ENCODE measurements around the gene PCDH8.
A peak's percentile ranks its signal among the peaks of the same experiment; 100 is the strongest.

The PCDH8 gene, protein sequence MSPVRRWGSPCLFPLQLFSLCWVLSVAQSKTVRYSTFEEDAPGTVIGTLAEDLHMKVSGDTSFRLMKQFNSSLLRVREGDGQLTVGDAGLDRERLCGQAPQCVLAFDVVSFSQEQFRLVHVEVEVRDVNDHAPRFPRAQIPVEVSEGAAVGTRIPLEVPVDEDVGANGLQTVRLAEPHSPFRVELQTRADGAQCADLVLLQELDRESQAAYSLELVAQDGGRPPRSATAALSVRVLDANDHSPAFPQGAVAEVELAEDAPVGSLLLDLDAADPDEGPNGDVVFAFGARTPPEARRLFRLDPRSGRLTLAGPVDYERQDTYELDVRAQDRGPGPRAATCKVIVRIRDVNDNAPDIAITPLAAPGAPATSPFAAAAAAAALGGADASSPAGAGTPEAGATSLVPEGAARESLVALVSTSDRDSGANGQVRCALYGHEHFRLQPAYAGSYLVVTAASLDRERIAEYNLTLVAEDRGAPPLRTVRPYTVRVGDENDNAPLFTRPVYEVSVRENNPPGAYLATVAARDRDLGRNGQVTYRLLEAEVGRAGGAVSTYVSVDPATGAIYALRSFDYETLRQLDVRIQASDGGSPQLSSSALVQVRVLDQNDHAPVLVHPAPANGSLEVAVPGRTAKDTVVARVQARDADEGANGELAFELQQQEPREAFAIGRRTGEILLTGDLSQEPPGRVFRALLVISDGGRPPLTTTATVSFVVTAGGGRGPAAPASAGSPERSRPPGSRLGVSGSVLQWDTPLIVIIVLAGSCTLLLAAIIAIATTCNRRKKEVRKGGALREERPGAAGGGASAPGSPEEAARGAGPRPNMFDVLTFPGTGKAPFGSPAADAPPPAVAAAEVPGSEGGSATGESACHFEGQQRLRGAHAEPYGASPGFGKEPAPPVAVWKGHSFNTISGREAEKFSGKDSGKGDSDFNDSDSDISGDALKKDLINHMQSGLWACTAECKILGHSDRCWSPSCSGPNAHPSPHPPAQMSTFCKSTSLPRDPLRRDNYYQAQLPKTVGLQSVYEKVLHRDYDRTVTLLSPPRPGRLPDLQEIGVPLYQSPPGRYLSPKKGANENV

DNA sequence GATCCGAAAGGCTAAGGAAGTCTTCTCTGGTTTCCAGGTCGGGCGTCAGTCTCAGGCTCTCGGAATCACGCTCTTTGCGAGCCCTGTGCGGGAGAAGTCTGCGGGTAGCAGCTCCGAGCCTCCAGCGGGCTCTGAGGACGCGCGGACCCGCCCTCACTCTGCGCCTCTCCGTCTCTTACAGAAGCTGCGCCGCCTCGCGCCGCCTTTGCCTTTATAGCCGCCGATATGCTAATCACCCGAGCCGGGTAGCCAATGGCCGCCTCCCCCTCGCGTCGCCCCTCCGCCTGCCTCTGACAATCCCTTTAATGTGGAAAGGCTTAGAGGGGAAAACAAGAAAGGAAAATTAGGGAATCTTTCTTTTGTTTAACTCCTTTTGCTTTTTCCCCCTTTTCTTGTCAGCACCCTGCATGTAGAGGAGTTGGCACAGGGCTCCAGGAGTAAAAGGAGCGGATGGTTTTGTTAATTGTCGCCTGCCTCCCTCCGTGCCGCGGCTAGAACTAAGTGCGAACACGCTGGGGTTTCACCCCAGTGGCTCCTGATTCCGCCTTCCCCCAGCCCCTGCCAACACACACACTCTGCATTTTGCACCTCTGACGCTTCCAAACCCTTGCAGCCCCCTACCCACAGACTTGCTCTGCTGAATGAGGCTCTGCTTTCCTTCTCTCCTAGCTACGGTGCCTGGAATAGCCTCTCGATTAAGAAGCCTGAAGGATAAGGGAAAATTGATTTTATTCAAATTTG lies at the start of gene PCDH8:
TSS of gene PCDH8 (minus strand) at position 186 of the 741 bp plus-strand sequence. CDS start 204 bp downstream, outside the sequence.
- Mint-ChIP-seq H3K4me3 (peak within 1 kb of the TSS; percentile 63), H3K27me3 (ENCODE audit: low read depth) (peaks cover 66% of the 10 kb centered on the region), H3K27ac (peak within 1 kb of the TSS; percentile 62), H3K4me1 (ENCODE audit: low read depth) (peaks cover 17% of the 10 kb centered on the region), H3K36me3 (ENCODE audit: low read depth) (peaks cover 5% of the 10 kb centered on the region), H3K9me3 (no peaks in the 10 kb centered on the region)
- no peak for DNase-seq (ENCODE audit: low spot score)

DNA sequence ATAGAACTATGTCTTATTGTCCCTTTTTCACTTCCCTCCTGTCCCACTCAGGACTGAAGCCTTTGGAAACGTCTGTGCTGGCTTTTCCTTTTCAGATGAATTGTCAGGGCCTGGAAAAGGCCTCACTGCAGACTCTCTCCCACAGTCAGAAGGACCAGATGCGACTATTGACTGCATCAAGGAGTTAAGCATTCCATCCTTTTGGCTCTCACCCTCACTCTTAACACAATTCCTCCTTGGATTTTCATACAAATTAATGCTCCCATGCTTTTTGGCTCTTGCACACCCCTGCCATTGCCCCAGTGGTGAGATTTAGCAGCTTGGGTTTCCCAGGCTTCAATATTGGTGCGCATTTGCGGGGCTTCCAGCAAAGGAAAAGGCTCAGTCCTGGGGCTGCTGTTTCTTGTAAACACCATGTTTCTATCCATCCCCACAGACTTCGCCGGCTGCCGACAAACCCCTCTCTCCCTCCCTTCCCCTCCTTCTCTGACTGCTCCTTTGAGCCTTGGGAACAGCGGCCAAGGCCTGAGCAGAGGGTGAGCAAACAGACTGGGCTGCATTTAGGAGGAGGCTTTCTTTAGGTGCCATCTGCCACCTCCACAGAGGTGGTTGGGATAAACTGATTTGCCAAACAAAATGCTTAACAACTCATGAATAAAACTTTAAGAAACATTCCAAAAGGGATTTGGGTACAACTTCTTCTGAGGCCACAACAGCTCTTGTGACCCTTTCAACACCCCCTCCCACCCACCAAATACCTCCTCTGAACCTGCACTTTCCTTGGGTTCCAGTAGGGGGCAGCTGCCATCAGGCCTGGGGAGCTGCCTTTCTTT lies 48.6 kb upstream of the PCDH8 start:
- no peak overlapping the region for H3K27ac Mint-ChIP-seq
- no peaks in the 10 kb centered on the region for H3K4me1 Mint-ChIP-seq (ENCODE audit: low read depth)
- H3K27me3 Mint-ChIP-seq (ENCODE audit: low read depth), result peaks cover 5% of the 10 kb centered on the region
- no peak overlapping the region for H3K4me3 Mint-ChIP-seq
- no peak for DNase-seq (ENCODE audit: low spot score)
- no peaks in the 10 kb centered on the region for H3K36me3 Mint-ChIP-seq (ENCODE audit: low read depth)
- H3K9me3 Mint-ChIP-seq, result no peaks in the 10 kb centered on the region

DNA sequence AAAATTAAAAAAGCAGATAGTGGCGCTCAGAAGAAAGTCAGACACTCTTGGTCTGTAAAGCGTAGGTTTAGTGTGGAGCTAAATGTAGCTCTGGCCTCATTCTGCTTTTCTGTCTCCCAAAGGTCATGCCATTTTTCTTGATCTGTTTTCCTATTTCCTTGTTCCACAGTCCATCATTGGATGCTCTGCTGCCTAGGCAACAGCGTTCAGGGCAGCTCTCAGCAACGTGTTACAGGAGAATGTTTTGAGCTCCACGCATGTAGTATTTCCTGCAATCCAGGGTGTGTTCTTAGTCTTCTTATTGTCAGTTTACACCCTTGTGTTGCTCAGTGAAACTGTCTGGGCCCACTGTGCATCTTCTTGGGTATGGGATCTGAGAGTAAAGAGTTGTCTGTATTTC lies 46.0 kb upstream of the PCDH8 start:
- Mint-ChIP-seq H3K9me3 (no peaks in the 10 kb centered on the region), H3K4me3 (no peak overlapping the region), H3K36me3 (ENCODE audit: low read depth) (no peaks in the 10 kb centered on the region), H3K27ac (no peak overlapping the region), H3K27me3 (ENCODE audit: low read depth) (peaks cover 5% of the 10 kb centered on the region), H3K4me1 (ENCODE audit: low read depth) (no peaks in the 10 kb centered on the region)
- no peak for DNase-seq (ENCODE audit: low spot score)

DNA sequence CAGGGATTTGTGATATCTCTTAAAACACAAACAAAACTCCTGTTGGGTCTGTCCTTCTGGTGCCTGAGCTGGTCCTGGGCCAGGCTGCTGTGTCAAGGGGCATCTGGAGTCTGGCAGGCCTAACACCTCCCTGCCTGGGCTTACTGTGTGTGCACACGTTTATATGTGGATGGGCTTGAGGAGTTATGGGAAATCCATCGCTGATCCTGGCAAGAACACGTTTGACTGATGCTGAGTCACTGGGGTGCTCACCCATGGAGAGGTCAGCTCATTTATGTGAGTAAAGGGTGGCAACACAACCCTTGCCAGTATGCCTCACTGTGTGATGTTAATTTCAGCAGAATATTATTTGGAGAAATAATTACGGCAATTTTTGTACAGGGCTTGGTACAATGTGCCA lies 44.5 kb upstream of the PCDH8 start:
- Mint-ChIP-seq H3K4me3 (no peak overlapping the region), H3K27ac (no peak overlapping the region)

DNA sequence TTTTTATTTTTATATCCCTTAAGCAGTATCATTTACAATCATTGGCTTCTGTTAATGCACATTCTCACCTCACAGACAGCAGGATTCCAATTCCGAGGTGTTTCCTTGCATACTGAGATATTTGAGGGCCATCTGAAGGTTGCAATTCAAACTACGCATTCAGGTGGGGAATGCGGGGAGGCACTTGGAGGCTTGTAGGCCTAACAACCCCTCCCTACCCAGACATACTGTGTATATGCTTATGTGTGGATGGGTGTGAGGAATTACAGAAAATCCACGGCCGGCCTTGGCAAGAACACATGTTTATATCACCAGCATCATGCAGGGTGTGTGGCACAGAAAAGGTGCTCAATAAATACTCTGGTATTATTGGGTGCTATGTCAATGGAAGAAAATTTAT lies 43.3 kb upstream of the PCDH8 start:
- no peak overlapping the region for H3K4me3 Mint-ChIP-seq

More for the DNA sequence above, 44.5 kb upstream of the PCDH8 start:
- peaks cover 5% of the 10 kb centered on the region for H3K27me3 Mint-ChIP-seq (ENCODE audit: low read depth)
- no peaks in the 10 kb centered on the region for H3K4me1 Mint-ChIP-seq (ENCODE audit: low read depth)
- no peak for DNase-seq (ENCODE audit: low spot score)
- H3K9me3 Mint-ChIP-seq, result no peaks in the 10 kb centered on the region
- H3K36me3 Mint-ChIP-seq (ENCODE audit: low read depth), result no peaks in the 10 kb centered on the region

DNA sequence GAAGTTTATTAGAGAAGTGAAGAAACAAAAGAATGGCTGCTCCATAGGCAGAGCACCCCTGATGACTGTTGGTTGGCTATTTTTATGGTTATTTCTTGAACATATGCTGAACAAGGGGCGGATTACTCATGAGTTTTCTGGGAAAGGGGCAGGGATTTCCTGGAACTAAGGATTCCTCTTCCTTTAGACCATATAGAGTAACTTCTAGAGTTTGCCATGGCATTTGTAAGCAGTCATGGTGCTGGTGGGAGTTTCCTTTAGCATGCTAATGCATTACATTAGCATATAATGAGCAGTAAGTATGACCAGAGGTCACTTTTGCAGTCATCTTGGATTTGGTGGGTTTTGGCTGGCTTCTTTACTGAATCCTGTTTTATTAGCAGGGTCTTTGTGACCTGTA lies 38.7 kb upstream of the PCDH8 start:
- H3K27me3 Mint-ChIP-seq (ENCODE audit: low read depth), result peaks cover 2% of the 10 kb centered on the region
- no peaks in the 10 kb centered on the region for H3K4me1 Mint-ChIP-seq (ENCODE audit: low read depth)
- no peaks in the 10 kb centered on the region for H3K36me3 Mint-ChIP-seq (ENCODE audit: low read depth)
- H3K4me3 Mint-ChIP-seq, result no peak overlapping the region
- no peak overlapping the region for H3K27ac Mint-ChIP-seq
- no peaks in the 10 kb centered on the region for H3K9me3 Mint-ChIP-seq
- no peak for DNase-seq (ENCODE audit: low spot score)

More for the DNA sequence above, 43.3 kb upstream of the PCDH8 start:
- no peak for DNase-seq (ENCODE audit: low spot score)
- no peaks in the 10 kb centered on the region for H3K4me1 Mint-ChIP-seq (ENCODE audit: low read depth)
- peaks cover 5% of the 10 kb centered on the region for H3K27me3 Mint-ChIP-seq (ENCODE audit: low read depth)
- H3K27ac Mint-ChIP-seq, result no peak overlapping the region
- no peaks in the 10 kb centered on the region for H3K9me3 Mint-ChIP-seq
- no peaks in the 10 kb centered on the region for H3K36me3 Mint-ChIP-seq (ENCODE audit: low read depth)

DNA sequence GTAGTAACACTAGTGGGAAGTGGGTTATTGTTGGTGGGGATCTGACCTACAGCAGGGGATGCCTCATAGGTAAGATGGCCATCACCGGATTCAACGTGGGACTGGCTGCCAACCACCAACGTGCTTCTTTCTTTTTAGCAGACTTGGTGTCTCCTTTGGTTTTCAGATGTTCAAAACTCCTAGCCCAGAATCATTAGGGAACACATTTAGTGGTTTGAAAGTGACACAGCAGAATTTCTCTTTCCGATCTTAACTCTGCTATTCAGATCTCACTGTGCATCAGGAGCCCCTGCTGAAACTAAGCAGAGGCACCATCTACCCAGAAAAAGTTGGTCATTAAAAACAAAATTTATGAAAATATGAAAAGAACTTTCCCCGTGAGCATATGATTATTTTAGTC lies 36.7 kb upstream of the PCDH8 start:
- Mint-ChIP-seq H3K27me3 (ENCODE audit: low read depth) (peaks cover 3% of the 10 kb centered on the region), H3K4me1 (ENCODE audit: low read depth) (no peaks in the 10 kb centered on the region), H3K36me3 (ENCODE audit: low read depth) (no peaks in the 10 kb centered on the region), H3K4me3 (no peak overlapping the region), H3K9me3 (no peaks in the 10 kb centered on the region), H3K27ac (no peak overlapping the region)
- no peak for DNase-seq (ENCODE audit: low spot score)

DNA sequence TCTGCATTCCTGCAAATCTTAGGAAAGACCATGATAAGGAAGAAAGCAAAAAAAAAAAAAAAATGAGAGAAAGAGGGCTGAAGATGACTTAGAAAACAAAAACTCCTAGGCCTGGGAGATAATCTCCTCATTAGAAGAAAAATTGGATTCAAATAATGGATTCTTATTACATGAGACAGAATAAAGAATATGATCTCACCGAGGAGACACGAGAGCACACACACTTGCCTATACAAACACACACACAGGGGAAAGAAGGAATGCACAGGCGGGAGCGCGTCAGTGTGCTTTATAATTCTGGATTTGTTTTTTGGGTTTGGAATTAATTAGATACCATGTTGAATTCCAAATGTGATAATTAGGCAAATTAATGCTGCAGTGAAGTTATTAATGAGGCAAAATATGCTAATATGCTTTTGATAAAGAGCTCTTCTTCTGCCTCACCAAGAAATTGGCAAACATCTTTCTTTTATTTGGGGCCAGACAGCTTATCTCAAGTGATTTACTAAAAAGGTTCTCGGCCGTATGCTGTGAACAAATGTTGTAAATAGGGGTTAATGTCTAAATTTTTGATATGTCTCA lies 36.1 kb upstream of the PCDH8 start:
- H3K27ac Mint-ChIP-seq, result no peak overlapping the region
- no peaks in the 10 kb centered on the region for H3K9me3 Mint-ChIP-seq
- peaks cover 3% of the 10 kb centered on the region for H3K27me3 Mint-ChIP-seq (ENCODE audit: low read depth)
- DNase-seq (ENCODE audit: low spot score), result no peak
- no peaks in the 10 kb centered on the region for H3K4me1 Mint-ChIP-seq (ENCODE audit: low read depth)
- H3K4me3 Mint-ChIP-seq, result no peak overlapping the region
- H3K36me3 Mint-ChIP-seq (ENCODE audit: low read depth), result no peaks in the 10 kb centered on the region

DNA sequence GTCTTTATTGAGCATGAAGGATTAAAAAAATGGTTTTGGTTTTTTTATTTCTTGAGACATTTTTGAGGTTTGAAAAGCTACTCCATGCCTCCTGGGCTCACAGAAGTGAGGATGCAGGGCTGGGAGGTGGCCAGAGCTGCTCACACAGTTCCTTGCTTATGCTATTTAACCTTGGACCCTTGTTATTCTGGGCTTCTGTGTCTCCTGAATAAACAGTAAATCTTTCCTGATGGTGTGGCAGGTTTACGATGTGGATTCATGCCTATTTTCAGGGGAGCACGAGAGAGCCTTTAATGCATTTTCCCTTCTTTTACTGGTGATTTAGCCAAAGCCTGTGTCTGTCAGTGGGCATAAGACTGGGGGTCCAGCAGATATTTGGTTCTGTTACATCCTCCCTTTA lies 34.3 kb upstream of the PCDH8 start:
- Mint-ChIP-seq H3K9me3 (no peaks in the 10 kb centered on the region), H3K27ac (no peak overlapping the region), H3K4me3 (no peak overlapping the region), H3K27me3 (ENCODE audit: low read depth) (peaks cover 3% of the 10 kb centered on the region), H3K4me1 (ENCODE audit: low read depth) (no peaks in the 10 kb centered on the region), H3K36me3 (ENCODE audit: low read depth) (no peaks in the 10 kb centered on the region)
- DNase-seq (ENCODE audit: low spot score), result no peak

DNA sequence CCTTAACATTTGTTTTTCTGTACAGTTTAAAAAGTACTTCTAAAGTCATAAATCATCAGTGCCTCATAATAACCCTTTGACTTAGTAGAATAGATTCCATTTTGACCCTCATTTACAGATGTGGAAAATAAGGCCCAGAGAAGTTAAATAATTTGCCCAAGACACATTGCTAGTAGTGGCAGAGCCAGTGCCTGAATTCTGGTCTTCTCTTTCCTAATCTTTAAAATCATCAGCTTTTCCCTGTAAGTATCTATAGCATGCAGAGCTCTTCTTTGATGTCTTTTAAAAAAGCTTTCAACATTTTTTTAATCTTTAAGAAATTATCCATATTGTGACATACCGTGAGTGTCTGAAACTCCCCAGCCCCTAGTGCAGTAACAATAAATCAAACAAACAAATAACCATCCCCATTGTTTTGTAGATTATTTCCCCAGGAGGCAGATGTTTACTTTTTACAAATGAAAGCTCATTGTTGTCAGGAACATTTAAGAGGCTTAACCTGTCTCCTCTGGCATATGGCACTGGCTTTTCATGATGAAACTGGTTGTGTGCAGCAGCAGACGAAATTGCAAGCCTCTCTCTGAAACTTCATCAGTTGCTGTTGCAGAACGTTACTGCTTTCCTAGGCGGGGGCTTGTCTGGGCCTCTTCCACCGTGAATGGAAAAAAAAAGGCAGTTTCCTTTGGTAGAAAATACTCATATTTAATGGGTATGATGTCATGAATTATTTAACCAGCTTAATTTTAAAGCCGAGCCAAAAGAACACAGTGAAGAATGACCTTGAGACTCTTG lies 31.7 kb upstream of the PCDH8 start:
- Mint-ChIP-seq H3K27me3 (ENCODE audit: low read depth) (peaks cover 7% of the 10 kb centered on the region), H3K4me3 (no peak overlapping the region), H3K27ac (no peak overlapping the region), H3K36me3 (ENCODE audit: low read depth) (no peaks in the 10 kb centered on the region), H3K9me3 (peaks cover 16% of the 10 kb centered on the region), H3K4me1 (ENCODE audit: low read depth) (no peaks in the 10 kb centered on the region)
- DNase-seq (ENCODE audit: low spot score), result no peak

DNA sequence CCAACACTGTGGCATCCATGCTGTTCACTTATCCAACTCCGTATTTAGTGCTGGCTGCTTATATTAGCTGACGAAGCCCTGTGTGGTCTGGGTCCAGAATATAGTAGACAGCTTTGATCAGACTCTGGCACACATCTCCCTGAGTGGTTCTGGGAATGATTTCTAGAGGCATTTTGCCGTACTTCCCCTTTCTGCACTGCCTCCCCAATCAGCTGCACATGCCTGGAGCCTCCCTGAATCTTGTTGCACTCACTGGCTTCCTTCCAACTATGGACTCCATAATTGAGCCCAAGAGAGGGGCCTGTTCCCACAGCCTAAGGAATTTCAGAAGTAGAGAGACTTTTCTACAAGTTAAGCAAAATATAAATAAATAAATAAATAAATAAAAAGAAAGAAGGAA lies 30.4 kb upstream of the PCDH8 start:
- no peak for DNase-seq (ENCODE audit: low spot score)
- Mint-ChIP-seq H3K9me3 (peaks cover 20% of the 10 kb centered on the region), H3K36me3 (ENCODE audit: low read depth) (no peaks in the 10 kb centered on the region), H3K27ac (no peak overlapping the region), H3K27me3 (ENCODE audit: low read depth) (peaks cover 7% of the 10 kb centered on the region), H3K4me3 (no peak overlapping the region), H3K4me1 (ENCODE audit: low read depth) (no peaks in the 10 kb centered on the region)

DNA sequence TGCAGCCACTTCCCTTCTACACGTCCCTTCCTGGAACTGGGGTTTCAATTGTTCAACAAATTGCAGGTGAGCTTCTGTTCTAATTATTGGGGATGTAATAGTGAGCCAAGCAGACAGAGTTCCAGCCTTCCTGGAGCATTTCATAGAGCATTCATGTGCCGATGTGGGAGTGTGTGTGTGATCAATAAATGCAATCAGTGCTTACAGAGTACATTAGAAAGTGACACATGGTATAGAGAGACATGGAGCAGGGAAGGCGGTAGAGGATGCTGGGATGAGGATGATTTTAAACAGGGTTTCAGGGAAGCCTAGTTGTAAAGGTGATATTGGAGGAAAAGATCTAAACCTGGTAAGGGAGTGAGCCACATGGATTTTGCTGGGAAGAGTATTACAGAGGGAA lies 21.7 kb upstream of the PCDH8 start:
- H3K4me1 Mint-ChIP-seq (ENCODE audit: low read depth), result peaks cover 4% of the 10 kb centered on the region
- peaks cover 4% of the 10 kb centered on the region for H3K9me3 Mint-ChIP-seq
- no peaks in the 10 kb centered on the region for H3K36me3 Mint-ChIP-seq (ENCODE audit: low read depth)
- no peaks in the 10 kb centered on the region for H3K27me3 Mint-ChIP-seq (ENCODE audit: low read depth)
- H3K4me3 Mint-ChIP-seq, result no peak overlapping the region
- no peak for DNase-seq (ENCODE audit: low spot score)
- no peak overlapping the region for H3K27ac Mint-ChIP-seq
